ENCODE data around the gene COL18A1. TPM values are rescaled to one million over a fixed set of nuclear protein-coding genes. Genes with fewer than 3 reads are reported as not detected.

The COL18A1 gene
- total and polyA plus RNA-seq, 11 donors, result 31.7 to 109 (median 59.0) TPM

DNA sequence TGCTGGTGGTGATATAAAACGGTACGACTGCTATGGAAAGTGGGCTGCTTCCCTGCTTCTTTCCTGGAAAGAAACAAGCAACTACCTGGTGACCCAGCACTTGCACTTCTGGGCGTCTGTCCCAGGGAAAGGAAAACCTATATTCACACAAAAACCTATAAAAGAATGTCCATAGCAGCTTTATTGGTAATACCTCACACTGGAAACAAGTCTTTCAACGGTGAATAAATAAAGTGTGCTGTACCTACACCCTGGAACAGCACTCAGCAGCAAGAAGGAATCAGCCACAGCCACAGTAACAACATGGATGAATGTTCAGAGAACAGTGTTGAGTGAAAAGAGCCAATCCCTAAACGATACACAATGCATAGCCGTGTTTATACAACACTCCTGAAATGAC, 117.4 kb downstream of the COL18A1 start:
- Histone ChIP-seq H3K4me1 (peaks cover 0 to 9% (median 0%) of the 10 kb centered on the region in 12 donors), H3K36me3 (peaks cover 0 to 15% (median 0%) of the 10 kb centered on the region in 9 donors), H3K27ac (no peak overlapping the region), H3K27me3 (no peaks in the 10 kb centered on the region), H3K9me3 (peaks cover 0 to 53% (median 35%) of the 10 kb centered on the region in 12 donors), H3K4me3 (no peak overlapping the region)
- no peak for TF ChIP-seq POLR2A (IDR thresholded peaks at IDR 0.05)
- TF ChIP-seq, protein P1, sequence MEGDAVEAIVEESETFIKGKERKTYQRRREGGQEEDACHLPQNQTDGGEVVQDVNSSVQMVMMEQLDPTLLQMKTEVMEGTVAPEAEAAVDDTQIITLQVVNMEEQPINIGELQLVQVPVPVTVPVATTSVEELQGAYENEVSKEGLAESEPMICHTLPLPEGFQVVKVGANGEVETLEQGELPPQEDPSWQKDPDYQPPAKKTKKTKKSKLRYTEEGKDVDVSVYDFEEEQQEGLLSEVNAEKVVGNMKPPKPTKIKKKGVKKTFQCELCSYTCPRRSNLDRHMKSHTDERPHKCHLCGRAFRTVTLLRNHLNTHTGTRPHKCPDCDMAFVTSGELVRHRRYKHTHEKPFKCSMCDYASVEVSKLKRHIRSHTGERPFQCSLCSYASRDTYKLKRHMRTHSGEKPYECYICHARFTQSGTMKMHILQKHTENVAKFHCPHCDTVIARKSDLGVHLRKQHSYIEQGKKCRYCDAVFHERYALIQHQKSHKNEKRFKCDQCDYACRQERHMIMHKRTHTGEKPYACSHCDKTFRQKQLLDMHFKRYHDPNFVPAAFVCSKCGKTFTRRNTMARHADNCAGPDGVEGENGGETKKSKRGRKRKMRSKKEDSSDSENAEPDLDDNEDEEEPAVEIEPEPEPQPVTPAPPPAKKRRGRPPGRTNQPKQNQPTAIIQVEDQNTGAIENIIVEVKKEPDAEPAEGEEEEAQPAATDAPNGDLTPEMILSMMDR (IDR thresholded peaks at IDR 0.05), result no peak
- ATAC-seq (no peak), DNase-seq (no peak)
- WGBS, 4 donors, result 97 to 100% (median 98%) methylated on average over 6 of the region's 6 CpGs
- intact Hi-C loops (cut with DNase I), result no loop called here

DNA sequence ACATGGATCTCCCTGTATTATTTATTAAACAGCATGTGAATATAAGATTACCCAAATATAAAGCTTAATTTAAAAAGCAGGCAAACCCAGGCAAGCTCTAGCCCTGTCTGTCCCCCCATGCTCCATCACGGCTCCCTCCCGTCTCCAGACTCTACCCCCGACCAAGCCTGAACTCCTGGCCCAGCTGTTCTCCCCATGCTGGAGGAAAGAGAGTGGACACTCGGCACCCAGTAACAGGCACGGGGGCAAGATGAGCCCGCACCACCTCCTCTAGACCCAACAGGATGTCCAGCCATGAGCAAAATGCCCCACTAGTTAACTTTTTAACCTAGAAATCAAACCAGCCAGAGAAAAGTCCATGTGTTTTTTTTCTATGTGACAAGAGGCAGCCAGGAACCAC, 118.0 kb downstream of the COL18A1 start:
- no peak overlapping the region for H3K4me3 ChIP-seq
- H3K27me3 ChIP-seq, result no peaks in the 10 kb centered on the region
- no peak overlapping the region for H3K27ac ChIP-seq
- peaks cover 0 to 8% (median 0%) of the 10 kb centered on the region in 12 donors for H3K4me1 ChIP-seq
- 78 to 97% (median 96%) methylated on average over 6 of the region's 6 CpGs for WGBS, 4 donors
- H3K36me3 ChIP-seq, result peaks cover 0 to 15% (median 0%) of the 10 kb centered on the region in 9 donors
- no peak for TF ChIP-seq POLR2A (IDR thresholded peaks at IDR 0.05)
- TF ChIP-seq, protein P1 (IDR thresholded peaks at IDR 0.05), result no peak
- H3K9me3 ChIP-seq, result peaks cover 0 to 47% (median 33%) of the 10 kb centered on the region in 12 donors
- peak in 1 of 5 donors; percentile 15 for DNase-seq
- intact Hi-C loops (cut with DNase I), result no loop called here
- ATAC-seq, result no peak

DNA sequence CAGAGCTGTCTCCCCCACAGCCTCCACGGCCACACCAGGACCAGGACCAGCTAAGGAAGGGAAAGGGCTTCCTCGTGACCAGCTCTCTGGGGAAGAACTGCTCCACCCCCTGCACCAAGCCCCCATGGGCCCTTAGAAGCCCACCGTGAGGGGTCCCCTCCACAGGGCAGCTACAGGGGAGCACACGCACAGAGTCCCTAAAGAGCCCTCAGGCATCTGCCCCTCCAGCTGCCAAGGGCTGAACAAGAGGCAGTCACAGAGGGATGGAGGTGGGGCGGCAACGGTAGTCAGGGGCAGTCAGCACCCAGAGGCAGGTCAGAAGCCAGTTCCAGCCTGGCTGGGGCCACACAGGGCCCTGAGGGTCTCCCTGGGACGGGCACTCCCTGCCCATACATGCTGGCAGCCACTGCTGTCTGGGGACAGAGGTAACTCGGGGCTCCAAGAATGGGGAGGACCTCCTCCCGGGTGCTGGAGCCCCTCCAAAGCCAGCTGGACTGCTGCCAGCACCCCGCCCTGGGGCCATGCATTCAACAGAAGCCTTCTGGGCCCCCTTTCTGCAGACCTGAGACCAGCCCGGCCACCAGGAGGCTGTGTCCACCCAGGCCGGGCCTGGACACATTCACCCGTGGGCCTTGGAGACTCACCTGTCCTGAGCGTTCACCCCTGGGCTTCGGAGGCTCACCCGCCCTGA, 118.6 kb downstream of the COL18A1 start:
- Histone ChIP-seq H3K4me1 (peaks cover 0 to 8% (median 0%) of the 10 kb centered on the region in 12 donors), H3K27ac (no peak overlapping the region), H3K36me3 (peaks cover 0 to 15% (median 0%) of the 10 kb centered on the region in 9 donors), H3K4me3 (no peak overlapping the region), H3K9me3 (peaks cover 0 to 41% (median 30%) of the 10 kb centered on the region in 12 donors), H3K27me3 (no peaks in the 10 kb centered on the region)
- intact Hi-C loops (cut with DNase I), result no loop called here
- DNase-seq, result peak in 3 of 5 donors; percentile 14 to 56 (median 26)
- TF ChIP-seq, protein P1 (IDR thresholded peaks at IDR 0.05), result no peak
- TF ChIP-seq POLR2A (IDR thresholded peaks at IDR 0.05), result no peak
- 69 to 88% (median 85%) methylated on average over 6 to 16 of the region's 16 CpGs for WGBS, 4 donors
- peak in 2 of 4 donors; percentile 8 to 11 for ATAC-seq

DNA sequence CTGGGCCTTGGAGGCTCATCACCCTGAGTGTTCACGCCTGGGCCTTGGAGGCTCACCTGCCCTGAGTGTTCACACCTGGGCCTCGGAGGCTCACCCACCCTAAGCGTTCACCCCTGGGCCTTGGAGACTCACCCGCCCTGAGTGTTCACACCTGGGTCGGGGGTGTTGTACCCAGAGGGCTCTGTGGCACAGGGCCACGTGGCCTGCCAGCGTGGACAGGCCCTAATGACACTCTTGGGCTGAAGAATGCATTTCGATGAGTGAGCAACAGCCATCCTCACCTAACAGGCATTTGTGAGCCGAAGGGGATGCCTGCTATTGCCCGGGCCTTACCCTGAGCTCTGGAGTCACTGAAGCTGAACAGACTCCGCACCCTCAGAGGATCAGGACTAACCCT, 119.8 kb downstream of the COL18A1 start:
- Histone ChIP-seq H3K4me1 (peaks cover 0 to 8% (median 0%) of the 10 kb centered on the region in 12 donors), H3K36me3 (peaks cover 0 to 13% (median 0%) of the 10 kb centered on the region in 9 donors), H3K4me3 (no peak overlapping the region), H3K27ac (peak overlapping the region in 3 of 12 donors; percentile 22 to 57 (median 28)), H3K27me3 (no peaks in the 10 kb centered on the region), H3K9me3 (peaks cover 0 to 29% (median 18%) of the 10 kb centered on the region in 12 donors)
- WGBS, 4 donors, result 85 to 100% (median 95%) methylated on average over 3 to 11 of the region's 11 CpGs
- TF ChIP-seq, protein P1 (IDR thresholded peaks at IDR 0.05), result no peak
- TF ChIP-seq POLR2A (IDR thresholded peaks at IDR 0.05), result no peak
- peak in 1 of 4 donors; percentile 10 for ATAC-seq
- DNase-seq, result peak in 2 of 5 donors; percentile 9 to 17
- intact Hi-C loops (cut with DNase I), result no loop called here
